Mucosa of descending colon (tissue), 3 donors: ENCODE data around the gene WHRN. TPM values are rescaled to one million over a fixed set of nuclear protein-coding genes. Genes with fewer than 3 reads are reported as not detected.

Experiments
- ATAC-seq: fragments of 200-7000 bp; cut with Tn5 transposase; one replicate; pipeline ENCODE4 v1.9.1; 2020; ENCODE audit warnings: mild to moderate bottlenecking, moderate library complexity
- DNase-seq, 3 donors: peaks; one replicate each; pipeline ENCODE4 v3.0.0-alpha.2; 2020
- H3K36me3 ChIP-seq: fragments of 200-600 bp; one replicate; pipeline ENCODE4 v1.8.0; 2021; ENCODE audit warnings: low read depth, mild to moderate bottlenecking
- H3K4me1 ChIP-seq: fragments of 200-600 bp; one replicate; pipeline ENCODE4 v1.8.0; 2021; ENCODE audit warnings: low read depth, mild to moderate bottlenecking
- H3K4me3 ChIP-seq: fragments of 200-600 bp; one replicate; pipeline ENCODE4 v1.8.0; 2021; ENCODE audit warnings: mild to moderate bottlenecking
- H3K9me3 ChIP-seq: fragments of 200-600 bp; one replicate; pipeline ENCODE4 v1.8.0; 2021; ENCODE audit warnings: mild to moderate bottlenecking
- CTCF ChIP-seq: fragments of 200-600 bp; IDR thresholded peaks from one replicate; pipeline ENCODE4 v1.8.0; 2022; ENCODE audit warnings: antibody characterized with exemption, mild to moderate bottlenecking
- intact Hi-C, 2 donors: fragments of 100-400 bp; cut with DNase I in 1 of 2; cut with micrococcal nuclease in 1 of 2; formaldehyde crosslinking; loops; one replicate each; pipeline versions ENCODE4 v1.11.0 to v1.11.1; 2022; cut with DNase I, micrococcal nuclease
- total RNA-seq, 3 donors: library from RNA; stranded (reverse); fragmentation: NEBNext Ultra II Directional in 2 of 3; extraction: Animal tissue kit (Norgen Biotek cat#: 25700) in 2 of 3; gene quantifications; one replicate each; pipeline versions ENCODE4 v1.2.1 to v1.2.4, GENCODE V29; 2021 to 2023
- donor health status: DM: no; HTN: no; CAD: no; lungs with moderate emphysema.
- donor health status: DM: no; HTN: no; CAD: no.
- donor health status: DM: no; HTN: yes; CAD: no.

The WHRN gene
- total RNA-seq, 3 donors from 2014 or later, result 2.8 to 19.1 (median 4.7) TPM

- DNase-seq (no peak), ATAC-seq (no peak)
- Histone ChIP-seq H3K9me3 (no peaks in the 10 kb centered on the region), H3K4me3 (no peak overlapping the region), H3K36me3 (peaks cover 8% of the 10 kb centered on the region), H3K4me1 (peaks cover 5% of the 10 kb centered on the region)
- TF ChIP-seq CTCF, result no peak
- intact Hi-C loops, result no loop called here
Observed at GRCh38 chr9:114378883-114379282, 126.4 kb downstream of the WHRN start.

- DNase-seq (peak in 1 of 3 donors; percentile 20), ATAC-seq (no peak)
- intact Hi-C loops, result no loop called here
- peaks cover 8% of the 10 kb centered on the region for H3K36me3 ChIP-seq
- peaks cover 1% of the 10 kb centered on the region for H3K4me1 ChIP-seq
- no peak overlapping the region for H3K4me3 ChIP-seq
- no peak for TF ChIP-seq CTCF
- H3K9me3 ChIP-seq, result no peaks in the 10 kb centered on the region
Observed at GRCh38 chr9:114378016-114378415, 127.3 kb downstream of the WHRN start.

- no peak for TF ChIP-seq CTCF
- H3K4me3 ChIP-seq, result no peak overlapping the region
- H3K9me3 ChIP-seq, result no peaks in the 10 kb centered on the region
- peak in 1 of 3 donors; percentile 18 for DNase-seq
- no peak for ATAC-seq
- peaks cover 3% of the 10 kb centered on the region for H3K4me1 ChIP-seq
- intact Hi-C loops, result no loop called here
- H3K36me3 ChIP-seq, result peaks cover 8% of the 10 kb centered on the region
Observed at GRCh38 chr9:114376586-114377445, 128.5 kb downstream of the WHRN start.

- Histone ChIP-seq H3K9me3 (no peaks in the 10 kb centered on the region), H3K36me3 (peaks cover 3% of the 10 kb centered on the region), H3K4me3 (no peak overlapping the region), H3K4me1 (peaks cover 9% of the 10 kb centered on the region)
- intact Hi-C loops, result no loop called here
- peak in 2 of 3 donors; percentile 27 to 51 for DNase-seq
- no peak for TF ChIP-seq CTCF
- ATAC-seq, result no peak
Observed at GRCh38 chr9:114375386-114376175, 129.7 kb downstream of the WHRN start.

- H3K4me3 ChIP-seq, result no peak overlapping the region
- intact Hi-C loops, result no loop called here
- ATAC-seq (no peak), DNase-seq (no peak)
- no peak for TF ChIP-seq CTCF
- H3K9me3 ChIP-seq, result no peaks in the 10 kb centered on the region
- peaks cover 3% of the 10 kb centered on the region for H3K36me3 ChIP-seq
- peaks cover 9% of the 10 kb centered on the region for H3K4me1 ChIP-seq
Observed at GRCh38 chr9:114374936-114375335, 130.3 kb downstream of the WHRN start.
